Endothelial cell of umbilical vein (primary cell): ENCODE results near the gene RAP1GAP2.

Experiments
- CTCF ChIP-seq, 2 donors: IDR thresholded peaks; 1 replicate in 1 of 2; 2 replicates in 1 of 2; pipeline ENCODE4 v1.5.1; 2011; ENCODE audit warnings: low read length in 2 of 2, mild to moderate bottlenecking in 2 of 2, moderate library complexity in 2 of 2, control low read depth in 1 of 2, inconsistent platforms in 1 of 2, low read depth in 1 of 2; ENCODE audit not compliant: insufficient read depth in 1 of 2; ENCODE audit errors: extremely low read depth in 1 of 2
- EZH2 ChIP-seq: IDR thresholded peaks from 2 replicates; pipeline ENCODE4 v1.6.1; 2012; ENCODE audit warnings: borderline replicate concordance, low read depth, mild to moderate bottlenecking, moderate library complexity, low read length, inconsistent platforms; ENCODE audit not compliant: severe bottlenecking
- MYC ChIP-seq: IDR thresholded peaks from one replicate; pipeline ENCODE4 v1.6.1; 2011; ENCODE audit warnings: mild to moderate bottlenecking, low read depth, low read length
- POLR2A ChIP-seq: IDR thresholded peaks from 2 replicates; pipeline ENCODE4 v1.6.1; 2012; ENCODE audit warnings: low read depth, mild to moderate bottlenecking, control low read depth, low read length
- POLR2AphosphoS5 ChIP-seq: IDR thresholded peaks from 2 replicates; pipeline ENCODE4 v1.6.1; 2012; ENCODE audit warnings: low read depth, mild to moderate bottlenecking, control low read depth, low read length, moderate library complexity; ENCODE audit not compliant: insufficient read depth
- TF ChIP-seq, protein P1 (sequence below): IDR thresholded peaks from 2 replicates; pipeline ENCODE4 v1.6.1; 2011; ENCODE audit not compliant: insufficient read depth, insufficient read length

DNA sequence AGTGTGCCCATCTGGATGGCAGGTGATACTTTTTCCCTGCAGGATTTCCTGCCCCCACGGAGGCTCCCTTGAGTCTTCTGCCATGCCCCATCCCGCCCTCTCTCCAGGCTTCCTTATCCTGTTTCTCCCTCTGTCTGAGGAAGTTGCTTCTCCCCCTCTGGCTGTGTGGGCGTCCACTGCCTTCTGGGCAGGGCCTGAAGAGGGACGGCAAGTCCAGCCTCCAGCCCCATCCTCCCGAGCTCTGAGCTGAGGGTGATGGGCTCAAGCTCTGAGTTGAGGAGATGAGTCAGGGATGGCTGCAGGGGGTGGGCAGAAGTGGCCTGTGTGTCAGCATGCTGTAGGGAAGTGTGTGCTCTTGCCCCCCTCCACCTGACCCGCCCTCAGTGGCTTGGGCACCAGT is 14.2 kb upstream of the RAP1GAP2 start:
- TF ChIP-seq CTCF (IDR thresholded peaks at IDR 0.05; ENCODE audit: extremely low read depth in 1 of 2, insufficient read depth in 1 of 2, low read depth in 1 of 2, low read length in 2 of 2) (no peak), POLR2A (no peak), EZH2 (no peak), MYC (no peak), POLR2AphosphoS5 (no peak)
- TF ChIP-seq, protein P1, sequence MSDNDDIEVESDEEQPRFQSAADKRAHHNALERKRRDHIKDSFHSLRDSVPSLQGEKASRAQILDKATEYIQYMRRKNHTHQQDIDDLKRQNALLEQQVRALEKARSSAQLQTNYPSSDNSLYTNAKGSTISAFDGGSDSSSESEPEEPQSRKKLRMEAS, result no peak
